Measurements from ENCODE around the gene EPS8.
A peak's percentile ranks its signal among the peaks of the same experiment; 100 is the strongest.

EPS8 gene

GRCh38 chr12:15789220-15790171, at the start of gene EPS8:
TSS of gene EPS8 (minus strand) at chr12:15789388. CDS start at chr12:15682951, 106,437 bp downstream.
- peaks cover 13% of the 10 kb centered on the region for H3K4me1 ChIP-seq (ENCODE audit: control insufficient read depth, low read depth, low read length)
- H3K4me3 ChIP-seq (ENCODE audit: low read length), result peak within 1 kb of the TSS; percentile 72
- H3K36me3 ChIP-seq (ENCODE audit: control insufficient read depth, low read depth, low read length), result no peaks in the 10 kb centered on the region
- peaks cover 54% of the 10 kb centered on the region for H3K27me3 ChIP-seq (ENCODE audit: control insufficient read depth, insufficient read depth, low read length)
- H3K27ac ChIP-seq (ENCODE audit: low read length), result no peak within 1 kb of the TSS
- H3K9ac ChIP-seq (ENCODE audit: low read length), result peak within 1 kb of the TSS; percentile 49
- H3K9me3 ChIP-seq (ENCODE audit: control insufficient read depth, low read depth, low read length), result no peaks in the 10 kb centered on the region

- H3K9me3 ChIP-seq (ENCODE audit: control insufficient read depth, low read depth, low read length), result no peaks in the 10 kb centered on the region
- no peak overlapping the region for H3K27ac ChIP-seq (ENCODE audit: low read length)
- H3K27me3 ChIP-seq (ENCODE audit: control insufficient read depth, insufficient read depth, low read length), result no peaks in the 10 kb centered on the region
- H3K9ac ChIP-seq (ENCODE audit: low read length), result no peak overlapping the region
- no peaks in the 10 kb centered on the region for H3K4me1 ChIP-seq (ENCODE audit: control insufficient read depth, low read depth, low read length)
- H3K4me3 ChIP-seq (ENCODE audit: low read length), result no peak overlapping the region
- H3K36me3 ChIP-seq (ENCODE audit: control insufficient read depth, low read depth, low read length), result no peaks in the 10 kb centered on the region
Observed at GRCh38 chr12:15837141-15837790, 48.1 kb upstream of the EPS8 start.

GRCh38 chr12:15834575-15834974, 45.4 kb upstream of the EPS8 start:
- Histone ChIP-seq H3K27me3 (ENCODE audit: control insufficient read depth, insufficient read depth, low read length) (no peaks in the 10 kb centered on the region), H3K4me1 (ENCODE audit: control insufficient read depth, low read depth, low read length) (no peaks in the 10 kb centered on the region), H3K9ac (ENCODE audit: low read length) (no peak overlapping the region), H3K36me3 (ENCODE audit: control insufficient read depth, low read depth, low read length) (no peaks in the 10 kb centered on the region), H3K9me3 (ENCODE audit: control insufficient read depth, low read depth, low read length) (no peaks in the 10 kb centered on the region), H3K27ac (ENCODE audit: low read length) (no peak overlapping the region), H3K4me3 (ENCODE audit: low read length) (no peak overlapping the region)

GRCh38 chr12:15831315-15831978, 42.3 kb upstream of the EPS8 start:
- no peak overlapping the region for H3K27ac ChIP-seq (ENCODE audit: low read length)
- no peak overlapping the region for H3K9ac ChIP-seq (ENCODE audit: low read length)
- H3K4me1 ChIP-seq (ENCODE audit: control insufficient read depth, low read depth, low read length), result no peaks in the 10 kb centered on the region
- no peaks in the 10 kb centered on the region for H3K9me3 ChIP-seq (ENCODE audit: control insufficient read depth, low read depth, low read length)
- H3K4me3 ChIP-seq (ENCODE audit: low read length), result no peak overlapping the region
- no peaks in the 10 kb centered on the region for H3K27me3 ChIP-seq (ENCODE audit: control insufficient read depth, insufficient read depth, low read length)
- no peaks in the 10 kb centered on the region for H3K36me3 ChIP-seq (ENCODE audit: control insufficient read depth, low read depth, low read length)

GRCh38 chr12:15830538-15830937, 41.4 kb upstream of the EPS8 start:
- no peaks in the 10 kb centered on the region for H3K4me1 ChIP-seq (ENCODE audit: control insufficient read depth, low read depth, low read length)
- no peaks in the 10 kb centered on the region for H3K36me3 ChIP-seq (ENCODE audit: control insufficient read depth, low read depth, low read length)
- no peak overlapping the region for H3K4me3 ChIP-seq (ENCODE audit: low read length)
- H3K27me3 ChIP-seq (ENCODE audit: control insufficient read depth, insufficient read depth, low read length), result no peaks in the 10 kb centered on the region
- H3K9ac ChIP-seq (ENCODE audit: low read length), result no peak overlapping the region
- no peaks in the 10 kb centered on the region for H3K9me3 ChIP-seq (ENCODE audit: control insufficient read depth, low read depth, low read length)
- H3K27ac ChIP-seq (ENCODE audit: low read length), result no peak overlapping the region

- no peaks in the 10 kb centered on the region for H3K4me1 ChIP-seq (ENCODE audit: control insufficient read depth, low read depth, low read length)
- H3K27ac ChIP-seq (ENCODE audit: low read length), result no peak overlapping the region
- H3K36me3 ChIP-seq (ENCODE audit: control insufficient read depth, low read depth, low read length), result no peaks in the 10 kb centered on the region
- no peaks in the 10 kb centered on the region for H3K9me3 ChIP-seq (ENCODE audit: control insufficient read depth, low read depth, low read length)
- H3K27me3 ChIP-seq (ENCODE audit: control insufficient read depth, insufficient read depth, low read length), result no peaks in the 10 kb centered on the region
- no peak overlapping the region for H3K9ac ChIP-seq (ENCODE audit: low read length)
- H3K4me3 ChIP-seq (ENCODE audit: low read length), result no peak overlapping the region
Observed at GRCh38 chr12:15829949-15830348, 40.8 kb upstream of the EPS8 start.

- H3K27me3 ChIP-seq (ENCODE audit: control insufficient read depth, insufficient read depth, low read length), result no peaks in the 10 kb centered on the region
- H3K9me3 ChIP-seq (ENCODE audit: control insufficient read depth, low read depth, low read length), result no peaks in the 10 kb centered on the region
- H3K4me1 ChIP-seq (ENCODE audit: control insufficient read depth, low read depth, low read length), result no peaks in the 10 kb centered on the region
- H3K9ac ChIP-seq (ENCODE audit: low read length), result no peak overlapping the region
- H3K36me3 ChIP-seq (ENCODE audit: control insufficient read depth, low read depth, low read length), result no peaks in the 10 kb centered on the region
- no peak overlapping the region for H3K4me3 ChIP-seq (ENCODE audit: low read length)
- no peak overlapping the region for H3K27ac ChIP-seq (ENCODE audit: low read length)
Observed at GRCh38 chr12:15829255-15829654, 40.1 kb upstream of the EPS8 start.

GRCh38 chr12:15827136-15827535, 37.9 kb upstream of the EPS8 start:
- H3K9me3 ChIP-seq (ENCODE audit: control insufficient read depth, low read depth, low read length), result no peaks in the 10 kb centered on the region

GRCh38 chr12:15824516-15824915, 35.3 kb upstream of the EPS8 start:
- Histone ChIP-seq H3K9me3 (ENCODE audit: control insufficient read depth, low read depth, low read length) (no peaks in the 10 kb centered on the region), H3K36me3 (ENCODE audit: control insufficient read depth, low read depth, low read length) (no peaks in the 10 kb centered on the region), H3K27me3 (ENCODE audit: control insufficient read depth, insufficient read depth, low read length) (no peaks in the 10 kb centered on the region), H3K27ac (ENCODE audit: low read length) (no peak overlapping the region), H3K4me1 (ENCODE audit: control insufficient read depth, low read depth, low read length) (peaks cover 8% of the 10 kb centered on the region), H3K9ac (ENCODE audit: low read length) (no peak overlapping the region), H3K4me3 (ENCODE audit: low read length) (no peak overlapping the region)

More at GRCh38 chr12:15827136-15827535, 37.9 kb upstream of the EPS8 start:
- no peaks in the 10 kb centered on the region for H3K27me3 ChIP-seq (ENCODE audit: control insufficient read depth, insufficient read depth, low read length)
- no peak overlapping the region for H3K4me3 ChIP-seq (ENCODE audit: low read length)
- H3K4me1 ChIP-seq (ENCODE audit: control insufficient read depth, low read depth, low read length), result peaks cover 8% of the 10 kb centered on the region
- no peaks in the 10 kb centered on the region for H3K36me3 ChIP-seq (ENCODE audit: control insufficient read depth, low read depth, low read length)
- no peak overlapping the region for H3K9ac ChIP-seq (ENCODE audit: low read length)
- no peak overlapping the region for H3K27ac ChIP-seq (ENCODE audit: low read length)

- no peak overlapping the region for H3K9ac ChIP-seq (ENCODE audit: low read length)
- no peak overlapping the region for H3K4me3 ChIP-seq (ENCODE audit: low read length)
- H3K4me1 ChIP-seq (ENCODE audit: control insufficient read depth, low read depth, low read length), result peaks cover 8% of the 10 kb centered on the region
- H3K27me3 ChIP-seq (ENCODE audit: control insufficient read depth, insufficient read depth, low read length), result no peaks in the 10 kb centered on the region
- H3K9me3 ChIP-seq (ENCODE audit: control insufficient read depth, low read depth, low read length), result no peaks in the 10 kb centered on the region
- H3K27ac ChIP-seq (ENCODE audit: low read length), result no peak overlapping the region
- H3K36me3 ChIP-seq (ENCODE audit: control insufficient read depth, low read depth, low read length), result no peaks in the 10 kb centered on the region
Observed at GRCh38 chr12:15823360-15824128, 34.4 kb upstream of the EPS8 start.
